GM12872 (cell line): Measurements from ENCODE around the gene WDR33.

Experiments
- TF ChIP-seq, protein P1 (sequence below): IDR thresholded peaks from 3 replicates; pipeline ENCODE4 v1.5.1; 2011; ENCODE audit warnings: low read depth, mild to moderate bottlenecking, low read length, moderate library complexity; ENCODE audit not compliant: insufficient read depth

WDR33 gene

DNA sequence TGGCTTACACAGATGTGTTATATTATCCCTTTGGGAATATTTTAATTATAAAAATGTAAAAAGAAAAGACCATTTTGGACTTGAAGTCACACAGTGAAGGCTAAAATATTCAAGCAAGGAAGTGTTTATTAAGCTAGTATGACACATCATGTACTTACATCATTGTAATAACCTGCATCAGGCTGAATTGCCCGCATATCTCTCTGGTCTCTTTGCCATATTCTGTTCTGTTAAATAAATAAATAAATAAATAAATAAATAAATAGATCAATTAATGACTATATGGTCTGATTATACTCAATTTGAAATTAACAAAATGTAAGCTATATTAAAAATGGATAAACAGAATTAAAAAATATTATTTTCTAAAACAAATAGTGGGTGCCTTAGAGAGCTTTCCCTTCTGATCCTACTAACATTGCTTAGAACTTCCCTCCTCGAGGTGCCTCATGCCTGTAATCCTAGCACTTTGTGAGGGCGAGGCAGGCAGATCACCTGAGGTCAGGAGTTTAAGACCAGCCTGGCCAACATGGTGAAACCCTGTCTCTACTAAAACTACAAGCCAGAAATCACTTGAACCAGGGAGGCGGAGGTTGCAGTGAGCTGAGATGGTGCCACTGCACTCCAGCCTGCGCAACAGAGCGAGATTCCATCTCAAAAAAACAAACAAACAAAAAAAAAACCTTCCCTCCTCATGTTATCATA, 42.0 kb downstream of the WDR33 start:
- TF ChIP-seq, protein P1, sequence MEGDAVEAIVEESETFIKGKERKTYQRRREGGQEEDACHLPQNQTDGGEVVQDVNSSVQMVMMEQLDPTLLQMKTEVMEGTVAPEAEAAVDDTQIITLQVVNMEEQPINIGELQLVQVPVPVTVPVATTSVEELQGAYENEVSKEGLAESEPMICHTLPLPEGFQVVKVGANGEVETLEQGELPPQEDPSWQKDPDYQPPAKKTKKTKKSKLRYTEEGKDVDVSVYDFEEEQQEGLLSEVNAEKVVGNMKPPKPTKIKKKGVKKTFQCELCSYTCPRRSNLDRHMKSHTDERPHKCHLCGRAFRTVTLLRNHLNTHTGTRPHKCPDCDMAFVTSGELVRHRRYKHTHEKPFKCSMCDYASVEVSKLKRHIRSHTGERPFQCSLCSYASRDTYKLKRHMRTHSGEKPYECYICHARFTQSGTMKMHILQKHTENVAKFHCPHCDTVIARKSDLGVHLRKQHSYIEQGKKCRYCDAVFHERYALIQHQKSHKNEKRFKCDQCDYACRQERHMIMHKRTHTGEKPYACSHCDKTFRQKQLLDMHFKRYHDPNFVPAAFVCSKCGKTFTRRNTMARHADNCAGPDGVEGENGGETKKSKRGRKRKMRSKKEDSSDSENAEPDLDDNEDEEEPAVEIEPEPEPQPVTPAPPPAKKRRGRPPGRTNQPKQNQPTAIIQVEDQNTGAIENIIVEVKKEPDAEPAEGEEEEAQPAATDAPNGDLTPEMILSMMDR: no peak

DNA sequence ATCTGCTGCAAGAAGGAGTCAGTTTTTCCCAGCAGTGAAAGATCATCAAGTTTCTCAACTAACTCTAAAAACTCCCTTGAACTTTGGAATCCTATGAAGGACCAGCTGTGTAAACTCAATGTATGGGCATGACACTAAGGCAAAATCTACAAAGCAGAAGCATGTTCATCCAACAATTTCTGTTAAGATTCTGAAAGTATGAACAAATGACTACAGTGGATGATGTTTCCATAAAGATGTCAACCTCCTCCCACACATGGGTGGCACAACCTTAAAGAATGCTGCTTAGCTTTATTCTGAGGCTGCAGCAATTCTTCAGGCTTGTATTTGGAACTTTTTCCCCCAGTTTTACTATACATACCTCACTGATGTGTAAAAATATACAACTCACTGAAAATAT, 47.2 kb downstream of the WDR33 start:
- TF ChIP-seq, protein P1: no peak

DNA sequence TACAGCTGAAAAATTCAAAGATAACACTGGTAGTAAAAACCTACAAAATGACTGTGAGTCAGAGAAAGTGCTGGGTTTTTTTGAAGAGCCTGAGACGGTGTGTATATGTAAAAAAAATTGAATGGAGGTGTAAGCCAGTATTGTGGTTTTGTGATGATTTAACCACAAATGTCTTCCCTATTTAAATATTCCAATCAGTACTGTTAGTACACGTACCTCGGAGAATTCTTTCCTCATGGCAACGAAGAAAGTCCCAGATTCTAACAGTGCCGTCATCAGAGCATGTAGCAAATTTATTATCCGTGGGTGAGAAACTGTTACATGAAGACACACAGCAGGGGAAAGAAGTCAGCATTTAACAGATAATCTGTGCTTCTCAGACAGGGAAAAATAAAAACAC, 48.1 kb downstream of the WDR33 start:
- TF ChIP-seq, protein P1: no peak

DNA sequence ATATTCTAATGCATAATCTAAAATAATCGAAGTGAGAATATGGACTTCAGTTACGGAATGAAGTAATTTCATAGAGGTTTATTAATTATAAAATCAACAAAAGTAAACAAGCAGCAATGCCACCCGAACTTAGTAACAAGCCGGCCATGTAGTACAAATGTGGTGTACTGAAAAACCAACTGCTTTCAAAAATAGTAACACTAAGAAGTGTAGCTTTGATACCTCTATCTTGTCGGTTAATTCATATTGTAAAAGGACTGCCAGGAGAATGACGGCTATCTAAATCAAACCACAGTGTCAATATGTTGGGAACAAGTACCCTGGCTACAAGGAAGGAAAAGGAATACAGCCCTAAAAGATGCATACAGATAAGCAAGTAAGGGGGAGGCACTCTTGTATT, 48.5 kb downstream of the WDR33 start:
- TF ChIP-seq, protein P1: no peak

DNA sequence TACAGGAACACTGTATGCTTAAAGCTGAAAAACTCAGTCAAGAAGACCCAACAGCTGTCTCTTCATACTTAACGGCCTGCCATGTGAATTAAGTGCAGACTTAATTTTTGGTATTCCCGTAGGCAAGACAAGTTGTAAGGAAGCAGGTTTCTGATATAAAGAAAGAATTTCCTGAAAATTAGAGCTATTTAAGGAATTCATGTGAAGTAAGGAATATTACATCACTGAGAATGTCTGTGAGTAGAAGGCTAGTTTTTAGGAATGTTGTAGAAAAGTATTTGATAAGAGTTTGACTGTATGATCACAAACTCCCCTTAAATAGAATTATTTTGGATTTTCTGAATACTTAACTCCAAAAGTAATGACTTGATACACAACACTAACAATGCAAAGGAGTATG, 51.0 kb downstream of the WDR33 start:
- TF ChIP-seq, protein P1: no peak

DNA sequence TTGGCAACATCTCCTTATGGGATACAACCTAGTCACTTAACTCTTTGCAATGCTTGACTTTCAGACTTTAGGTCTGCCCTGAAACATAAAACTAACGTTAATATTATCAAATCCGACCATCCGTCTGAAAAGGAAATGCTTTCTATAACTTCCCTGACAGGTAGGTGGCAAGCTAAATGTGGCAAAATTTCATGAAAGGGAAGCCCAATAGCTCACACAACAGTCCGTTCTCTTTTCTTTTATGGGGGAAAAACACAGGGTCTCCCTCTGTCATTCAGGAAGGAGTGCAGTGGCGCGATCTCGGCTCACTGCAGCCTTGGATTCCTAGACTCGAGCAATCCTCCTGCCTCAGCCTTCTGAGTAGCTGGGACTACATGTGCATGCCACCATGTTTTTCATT, 56.8 kb downstream of the WDR33 start:
- TF ChIP-seq, protein P1: no peak

DNA sequence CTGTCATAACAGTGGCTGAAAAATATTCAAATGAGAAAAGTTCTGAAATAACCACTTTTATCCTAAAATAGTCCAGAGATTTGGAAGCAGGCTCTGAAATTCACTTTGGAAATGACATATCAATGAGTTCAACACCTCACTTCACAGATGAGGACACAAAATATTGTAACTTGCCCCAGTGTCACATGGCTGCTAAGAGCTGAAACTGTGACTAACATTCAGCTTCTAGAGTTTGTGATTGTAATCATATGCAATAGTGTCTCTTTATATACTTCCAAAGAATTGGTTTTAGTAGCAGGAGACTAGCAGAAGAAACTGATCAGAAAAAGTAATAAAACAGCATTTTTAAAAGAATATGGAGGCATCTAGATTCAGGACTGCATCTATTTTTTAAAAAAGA, 57.6 kb downstream of the WDR33 start:
- TF ChIP-seq, protein P1: no peak

DNA sequence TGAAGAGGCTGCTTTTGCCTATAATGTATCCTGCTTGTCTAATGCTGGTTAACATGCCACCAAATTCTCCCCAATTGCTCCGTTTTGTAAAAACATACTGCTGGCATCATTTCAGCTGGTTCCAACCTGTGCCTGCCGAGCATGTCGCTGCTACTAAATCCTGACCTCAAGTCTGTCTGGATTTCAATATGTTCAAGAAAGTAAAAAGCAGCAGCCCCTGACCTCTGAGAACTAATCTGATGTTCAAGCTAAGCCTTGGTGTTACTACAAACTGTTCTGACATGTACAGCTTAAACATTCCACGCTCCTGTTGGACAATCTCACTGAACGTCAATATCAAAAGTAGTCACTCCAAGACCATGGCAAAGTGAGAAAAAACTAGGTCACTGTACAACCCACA, 63.4 kb downstream of the WDR33 start:
- TF ChIP-seq, protein P1: no peak
